GM12891 (cell line): Measurements from ENCODE around the gene GUCY1A1.

Experiments used
- POLR2A ChIP-seq: IDR thresholded peaks from 2 replicates; pipeline ENCODE4 v1.6.1; 2011; ENCODE audit warnings: low read depth, low read length, control low read depth
- POLR2AphosphoS5 ChIP-seq: IDR thresholded peaks from 2 replicates; pipeline ENCODE4 v1.6.1; 2011; ENCODE audit warnings: low read depth, low read length, control low read depth
- SPI1 ChIP-seq: IDR thresholded peaks from 2 replicates; pipeline ENCODE4 v1.6.1; 2011; ENCODE audit warnings: low read depth, low read length, control low read depth
- TAF1 ChIP-seq: IDR thresholded peaks from 2 replicates; pipeline ENCODE4 v1.6.1; 2011; ENCODE audit warnings: low read depth, low read length, control low read depth

DNA sequence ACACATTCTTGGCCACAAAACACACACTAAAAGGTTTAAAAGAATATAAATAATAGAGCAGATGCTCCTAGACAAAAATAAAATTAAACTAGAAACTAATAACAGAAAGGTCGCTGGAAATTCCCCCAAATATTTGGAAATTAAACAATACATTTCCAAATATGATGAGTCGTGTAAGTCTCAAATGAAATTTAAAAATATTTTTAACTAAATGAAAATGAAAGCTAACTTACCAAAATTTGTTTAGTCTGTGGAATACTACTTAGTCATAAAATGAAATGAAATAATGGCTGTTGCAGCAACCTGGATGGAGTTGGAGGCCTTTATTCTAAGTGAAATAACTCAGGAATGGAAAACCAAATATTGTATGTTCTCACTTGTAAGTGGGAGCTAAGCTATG is 20.6 kb upstream of the GUCY1A1 start:
- TF ChIP-seq POLR2A (no peak), POLR2AphosphoS5 (no peak), SPI1 (no peak), TAF1 (no peak)
